Ureter (tissue), 1 donor: Measurements from ENCODE around the gene ZIC2. TPM values are rescaled to one million over a fixed set of nuclear protein-coding genes. Genes with fewer than 3 reads are reported as not detected.
"Not testable (repeated sequence)": the region's sequence is repeated elsewhere in the genome, so short reads cannot be mapped to it uniquely, and the experiment has no call there.

Experiments used
- DNase-seq: peaks from one replicate; pipeline ENCODE4 v3.0.0-alpha.2; 2020; ENCODE audit warnings: low spot score
- total RNA-seq: library from RNA; stranded (reverse); gene quantifications from one replicate; pipeline ENCODE4 v1.2.4, GENCODE V29; 2023
- donor health status: DM: yes; HTN: yes; CAD: no.

The ZIC2 gene
- total RNA-seq, 1 donor from 2014 or later: not detected

DNA sequence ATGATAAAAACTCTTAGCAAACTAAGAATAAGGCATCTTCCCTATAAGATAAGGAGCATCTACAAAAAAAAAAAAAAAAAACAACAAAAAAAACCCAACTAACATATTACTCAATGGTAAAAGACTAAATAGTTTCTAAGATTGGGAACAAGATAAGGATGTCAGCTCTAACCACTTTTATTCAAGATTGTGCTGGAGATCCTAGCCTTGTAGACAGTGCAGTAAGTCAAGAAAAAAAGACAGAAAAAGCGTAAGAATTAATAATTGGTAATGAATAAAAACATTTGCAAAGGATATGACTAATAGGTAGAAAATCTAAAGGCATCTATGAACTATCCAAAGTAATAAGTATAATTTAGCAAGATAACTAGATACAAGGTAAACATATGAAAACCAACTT is 33.0 kb downstream of the ZIC2 start:
- no peak for DNase-seq

GRCh38 chr13:100019780-100020356 is 38.3 kb downstream of the ZIC2 start:
- DNase-seq: no peak

- no peak for DNase-seq
Measured at GRCh38 chr13:100022798-100023197, 41.2 kb downstream of the ZIC2 start.

DNA sequence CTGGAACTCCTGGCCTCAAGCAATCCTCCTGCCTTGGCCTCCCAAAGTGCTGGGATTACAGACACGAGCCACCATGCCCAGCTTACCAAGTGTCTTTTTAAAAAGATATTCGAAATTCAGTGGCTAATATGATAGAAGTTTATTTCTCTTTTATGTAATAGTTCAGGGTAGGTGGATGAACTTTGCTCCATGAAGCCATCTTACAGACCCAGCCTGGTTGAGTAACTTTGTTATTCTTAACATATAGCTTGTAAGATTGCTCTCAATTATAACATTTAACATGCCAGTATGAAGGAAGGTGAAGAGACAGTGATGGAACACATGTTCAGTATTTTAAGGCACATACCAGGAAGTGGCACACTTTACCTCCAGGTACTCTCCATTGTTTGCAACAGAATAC is 42.4 kb downstream of the ZIC2 start:
- no peak for DNase-seq

- no peak for DNase-seq
Measured at GRCh38 chr13:100029933-100030332, 48.3 kb downstream of the ZIC2 start.

- DNase-seq: not testable (repeated sequence)
Measured at GRCh38 chr13:100032642-100033041, 51.1 kb downstream of the ZIC2 start.

- no peak for DNase-seq
Measured at GRCh38 chr13:100035936-100036335, 54.4 kb downstream of the ZIC2 start.

Other genes starting within 250 kb of the ZIC2 start
- not detected for gene ZIC5, start 10.0 kb upstream of the ZIC2 start, total RNA-seq
- 87.4 TPM for gene PCCA, start 107.3 kb downstream of the ZIC2 start, total RNA-seq